SH-SY5Y (cell line): ENCODE results near the gene ZNF8.

ENCODE experiments used
- GATA2 ChIP-seq: IDR thresholded peaks from 2 replicates; pipeline ENCODE4 v1.6.1; 2011; ENCODE audit warnings: mild to moderate bottlenecking, low read depth, low read length
- GATA3 ChIP-seq: IDR thresholded peaks from 2 replicates; pipeline ENCODE4 v1.6.1; 2011; ENCODE audit warnings: low read depth, mild to moderate bottlenecking, low read length, moderate library complexity

GRCh38 chr19:58294743-58295374 is 16.1 kb downstream of the ZNF8 start:
- TF ChIP-seq GATA2 = no peak
- TF ChIP-seq GATA3 = no peak
